ENCODE data around the gene TRPM1. TPM values are rescaled to one million over a fixed set of nuclear protein-coding genes. Genes with fewer than 3 reads are reported as not detected.

Gene TRPM1
- total RNA-seq, 2 experiments from 2014 or later, result not detected

GRCh38 chr15:30984118-30984517, 117.4 kb downstream of the TRPM1 start:
- H3K27me3 Mint-ChIP-seq, result no peaks in the 10 kb centered on the region
- intact Hi-C loops (cut with micrococcal nuclease), result no loop called here
- no peak overlapping the region for H3K4me3 Mint-ChIP-seq
- H3K27ac Mint-ChIP-seq, result no peak overlapping the region
- ATAC-seq (no peak), DNase-seq (no peak)
- peaks cover 18% of the 10 kb centered on the region for H3K36me3 Mint-ChIP-seq (ENCODE audit: low read depth)
- no peak for TF ChIP-seq CTCF (IDR thresholded peaks at IDR 0.05)
- H3K9me3 Mint-ChIP-seq, result no peaks in the 10 kb centered on the region
- H3K4me1 Mint-ChIP-seq (ENCODE audit: low read depth), result peaks cover 46% of the 10 kb centered on the region
- ChIA-PET CTCF (interaction anchor here (0.8 to 1.8 kb wide), 3 partner anchors 16 to 506 kb away, joined by 3 to 5 read pairs (median 3); no protein-coding TSS in a partner anchor), POLR2A (no interaction called here)

GRCh38 chr15:30979457-30979856, 122.1 kb downstream of the TRPM1 start:
- Mint-ChIP-seq H3K4me1 (ENCODE audit: low read depth) (peaks cover 37% of the 10 kb centered on the region), H3K27ac (no peak overlapping the region), H3K9me3 (no peaks in the 10 kb centered on the region), H3K36me3 (ENCODE audit: low read depth) (peaks cover 15% of the 10 kb centered on the region), H3K27me3 (no peaks in the 10 kb centered on the region), H3K4me3 (no peak overlapping the region)
- ChIA-PET CTCF (interaction anchor here (1.0 to 2.8 kb wide), 2 partner anchors 12 to 120 kb away, joined by 3 to 11 read pairs; no protein-coding TSS in a partner anchor), POLR2A (no interaction called here)
- no peak for TF ChIP-seq CTCF (IDR thresholded peaks at IDR 0.05)
- no peak for ATAC-seq
- intact Hi-C loops (cut with micrococcal nuclease), result no loop called here
- DNase-seq, result no peak

GRCh38 chr15:30978328-30978727, 123.2 kb downstream of the TRPM1 start:
- ChIA-PET CTCF (interaction anchor here (1.6 to 2.8 kb wide), 2 partner anchors 11 to 151 kb away, joined by 5 to 11 read pairs; no protein-coding TSS in a partner anchor), POLR2A (interaction anchor here (1.0 to 1.6 kb wide), 3 partner anchors 12 to 70 kb away, joined by 3 to 7 read pairs (median 6); partner anchors contain the start of gene MTMR10)
- peaks cover 19% of the 10 kb centered on the region for H3K36me3 Mint-ChIP-seq (ENCODE audit: low read depth)
- no peak overlapping the region for H3K27ac Mint-ChIP-seq
- intact Hi-C loops (cut with micrococcal nuclease), result no loop called here
- H3K9me3 Mint-ChIP-seq, result no peaks in the 10 kb centered on the region
- no peak for TF ChIP-seq CTCF (IDR thresholded peaks at IDR 0.05)
- DNase-seq (no peak), ATAC-seq (no peak)
- peaks cover 35% of the 10 kb centered on the region for H3K4me1 Mint-ChIP-seq (ENCODE audit: low read depth)
- no peak overlapping the region for H3K4me3 Mint-ChIP-seq
- no peaks in the 10 kb centered on the region for H3K27me3 Mint-ChIP-seq

- DNase-seq, result no peak
- intact Hi-C loops (cut with micrococcal nuclease), result no loop called here
- POLR2A ChIA-PET, result interaction anchor here (1.0 kb wide), 1 partner anchor 11 kb away, joined by 3 read pairs; no protein-coding TSS in a partner anchor
- Mint-ChIP-seq H3K36me3 (ENCODE audit: low read depth) (peaks cover 30% of the 10 kb centered on the region), H3K27me3 (no peaks in the 10 kb centered on the region), H3K27ac (no peak overlapping the region), H3K4me3 (no peak overlapping the region), H3K9me3 (no peaks in the 10 kb centered on the region), H3K4me1 (ENCODE audit: low read depth) (peaks cover 38% of the 10 kb centered on the region)
- TF ChIP-seq CTCF (IDR thresholded peaks at IDR 0.05), result no peak
- no peak for ATAC-seq
- CTCF ChIA-PET, result no interaction called here
These were observed 127.4 kb downstream of the TRPM1 start for GRCh38 chr15:30974112-30974511.

GRCh38 chr15:30973379-30973778, 128.1 kb downstream of the TRPM1 start:
- Mint-ChIP-seq H3K36me3 (ENCODE audit: low read depth) (peaks cover 27% of the 10 kb centered on the region), H3K9me3 (no peaks in the 10 kb centered on the region), H3K27ac (no peak overlapping the region), H3K4me1 (ENCODE audit: low read depth) (peaks cover 35% of the 10 kb centered on the region), H3K4me3 (no peak overlapping the region), H3K27me3 (no peaks in the 10 kb centered on the region)
- no peak for TF ChIP-seq CTCF (IDR thresholded peaks at IDR 0.05)
- DNase-seq (no peak), ATAC-seq (no peak)
- intact Hi-C loops (cut with micrococcal nuclease), result no loop called here
- CTCF ChIA-PET, result interaction anchor here (1.4 kb wide), 1 partner anchor 28 kb away, joined by 3 read pairs; no protein-coding TSS in a partner anchor
- POLR2A ChIA-PET, result interaction anchor here (0.7 kb wide), 1 partner anchor 257 kb away, joined by 3 read pairs; no protein-coding TSS in a partner anchor

All from activated CD8-positive, alpha-beta T cell treated with anti-CD3 and anti-CD28 coated beads for 36 hours (primary cell).